Mononuclear cell (primary cell): ENCODE measurements around the gene SHB. TPM values are rescaled to one million over a fixed set of nuclear protein-coding genes. Genes with fewer than 3 reads are reported as not detected.
"Not testable (repeated sequence)": the region's sequence is repeated elsewhere in the genome, so short reads cannot be mapped to it uniquely, and the experiment has no call there.

Experiments used
- H3K27me3 ChIP-seq: 2 replicates; pipeline ENCODE4 v1.6.0; 2011; ENCODE audit warnings: low read length, control low read depth; ENCODE audit not compliant: insufficient read depth
- H3K4me1 ChIP-seq: 2 replicates; pipeline ENCODE4 v1.5.1; 2011; ENCODE audit warnings: mild to moderate bottlenecking, low read length, control low read depth; ENCODE audit not compliant: insufficient read depth
- H3K4me3 ChIP-seq: 2 replicates; pipeline ENCODE4 v1.5.1; 2011; ENCODE audit warnings: mild to moderate bottlenecking, low read length, moderate library complexity
- H3K9me3 ChIP-seq: 2 replicates; pipeline ENCODE4 v1.5.1; 2011; ENCODE audit warnings: low read depth, mild to moderate bottlenecking, control low read depth, low read length
- total RNA-seq: library from RNA; depleted of rRNA; stranded (reverse); fragments of >200 nt; gene quantifications from one replicate; pipeline ENCODE4 v1.2.3, GENCODE V29; 2012

The SHB gene
- total RNA-seq, 1 donor = 5.2 TPM

GRCh38 chr9:37967014-37967760 lies 101.8 kb downstream of the SHB start:
- Histone ChIP-seq H3K27me3 (no peaks in the 10 kb centered on the region), H3K9me3 (no peaks in the 10 kb centered on the region), H3K4me1 (no peaks in the 10 kb centered on the region), H3K4me3 (no peak overlapping the region)

- H3K9me3 ChIP-seq = no peaks in the 10 kb centered on the region
- no peak overlapping the region for H3K4me3 ChIP-seq
- H3K27me3 ChIP-seq = no peaks in the 10 kb centered on the region
- H3K4me1 ChIP-seq = peaks cover 3% of the 10 kb centered on the region
Observed at GRCh38 chr9:37966412-37967013, 102.5 kb downstream of the SHB start.

- not testable (repeated sequence) for H3K4me3 ChIP-seq, H3K9me3 ChIP-seq, H3K27me3 ChIP-seq
- peaks cover 10% of the 10 kb centered on the region for H3K4me1 ChIP-seq
Observed at GRCh38 chr9:37965676-37966345, 103.2 kb downstream of the SHB start.

GRCh38 chr9:37965116-37965515 lies 103.9 kb downstream of the SHB start:
- no peaks in the 10 kb centered on the region for H3K9me3 ChIP-seq
- H3K4me1 ChIP-seq = peaks cover 12% of the 10 kb centered on the region
- H3K4me3 ChIP-seq = no peak overlapping the region
- H3K27me3 ChIP-seq = no peaks in the 10 kb centered on the region

- Histone ChIP-seq H3K27me3 (no peaks in the 10 kb centered on the region), H3K9me3 (no peaks in the 10 kb centered on the region), H3K4me1 (peaks cover 12% of the 10 kb centered on the region), H3K4me3 (no peak overlapping the region)
Observed at GRCh38 chr9:37964740-37965081, 104.3 kb downstream of the SHB start.

- H3K4me3 ChIP-seq = no peak overlapping the region
- H3K4me1 ChIP-seq = peaks cover 12% of the 10 kb centered on the region
- no peaks in the 10 kb centered on the region for H3K9me3 ChIP-seq
- no peaks in the 10 kb centered on the region for H3K27me3 ChIP-seq
Observed at GRCh38 chr9:37963936-37964739, 104.9 kb downstream of the SHB start.

GRCh38 chr9:37961351-37961750 lies 107.7 kb downstream of the SHB start:
- H3K9me3 ChIP-seq = no peaks in the 10 kb centered on the region
- peaks cover 12% of the 10 kb centered on the region for H3K4me1 ChIP-seq
- H3K27me3 ChIP-seq = no peaks in the 10 kb centered on the region
- no peak overlapping the region for H3K4me3 ChIP-seq

GRCh38 chr9:37960631-37961030 lies 108.4 kb downstream of the SHB start:
- peaks cover 12% of the 10 kb centered on the region for H3K4me1 ChIP-seq
- H3K4me3 ChIP-seq = no peak overlapping the region
- H3K9me3 ChIP-seq = no peaks in the 10 kb centered on the region
- no peaks in the 10 kb centered on the region for H3K27me3 ChIP-seq

- Histone ChIP-seq H3K9me3 (no peaks in the 10 kb centered on the region), H3K4me1 (peaks cover 12% of the 10 kb centered on the region), H3K4me3 (no peak overlapping the region), H3K27me3 (no peaks in the 10 kb centered on the region)
Observed at GRCh38 chr9:37959976-37960375, 109.1 kb downstream of the SHB start.

- Histone ChIP-seq H3K4me1 (peaks cover 12% of the 10 kb centered on the region), H3K4me3 (no peak overlapping the region), H3K9me3 (no peaks in the 10 kb centered on the region), H3K27me3 (no peaks in the 10 kb centered on the region)
Observed at GRCh38 chr9:37958154-37958553, 110.9 kb downstream of the SHB start.

GRCh38 chr9:37957664-37957953 lies 111.4 kb downstream of the SHB start:
- Histone ChIP-seq H3K27me3 (no peaks in the 10 kb centered on the region), H3K4me3 (no peak overlapping the region), H3K4me1 (peaks cover 12% of the 10 kb centered on the region), H3K9me3 (no peaks in the 10 kb centered on the region)

- Histone ChIP-seq H3K4me1 (peaks cover 12% of the 10 kb centered on the region), H3K9me3 (no peaks in the 10 kb centered on the region), H3K27me3 (no peaks in the 10 kb centered on the region), H3K4me3 (no peak overlapping the region)
Observed at GRCh38 chr9:37956904-37957663, 111.9 kb downstream of the SHB start.

- Histone ChIP-seq H3K4me1 (peaks cover 8% of the 10 kb centered on the region), H3K4me3 (no peak overlapping the region), H3K9me3 (no peaks in the 10 kb centered on the region), H3K27me3 (no peaks in the 10 kb centered on the region)
Observed at GRCh38 chr9:37956423-37956820, 112.6 kb downstream of the SHB start.

GRCh38 chr9:37955781-37956422 lies 113.1 kb downstream of the SHB start:
- Histone ChIP-seq H3K27me3 (no peaks in the 10 kb centered on the region), H3K9me3 (no peaks in the 10 kb centered on the region), H3K4me3 (no peak overlapping the region), H3K4me1 (peaks cover 3% of the 10 kb centered on the region)
